Measurements from ENCODE around the gene RCAN2.
A peak's percentile ranks its signal among the peaks of the same experiment; 100 is the strongest.

Gene RCAN2

GRCh38 chr6:46491201-46491627, at the start of gene RCAN2:
TSS of gene RCAN2 (minus strand) at chr6:46491449.
- DNase-seq = peak; percentile 20

GRCh38 chr6:46539866-46540265, 48.6 kb upstream of the RCAN2 start:
- no peak for DNase-seq

- no peak for DNase-seq
These were observed 47.7 kb upstream of the RCAN2 start for GRCh38 chr6:46538800-46539480.

DNA sequence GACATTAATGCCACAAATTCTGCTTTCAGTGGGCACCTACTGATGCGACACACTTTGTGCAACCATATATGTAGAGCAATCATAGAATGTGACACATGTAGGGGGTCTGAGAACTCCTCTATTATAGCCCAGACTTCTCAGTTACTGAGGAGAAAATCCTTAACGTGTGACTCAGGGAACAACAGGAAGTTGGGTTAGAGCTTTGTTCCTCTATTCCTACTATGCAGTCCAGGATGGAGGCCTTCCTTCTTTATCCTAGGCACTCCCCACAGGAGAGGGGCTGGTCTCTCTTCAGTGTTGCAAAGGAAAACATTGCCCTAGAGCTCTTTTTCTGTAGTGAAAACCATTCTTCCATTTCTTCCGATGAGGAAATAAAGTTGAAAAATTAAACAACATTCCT, 39.6 kb upstream of the RCAN2 start:
- DNase-seq = no peak

DNA sequence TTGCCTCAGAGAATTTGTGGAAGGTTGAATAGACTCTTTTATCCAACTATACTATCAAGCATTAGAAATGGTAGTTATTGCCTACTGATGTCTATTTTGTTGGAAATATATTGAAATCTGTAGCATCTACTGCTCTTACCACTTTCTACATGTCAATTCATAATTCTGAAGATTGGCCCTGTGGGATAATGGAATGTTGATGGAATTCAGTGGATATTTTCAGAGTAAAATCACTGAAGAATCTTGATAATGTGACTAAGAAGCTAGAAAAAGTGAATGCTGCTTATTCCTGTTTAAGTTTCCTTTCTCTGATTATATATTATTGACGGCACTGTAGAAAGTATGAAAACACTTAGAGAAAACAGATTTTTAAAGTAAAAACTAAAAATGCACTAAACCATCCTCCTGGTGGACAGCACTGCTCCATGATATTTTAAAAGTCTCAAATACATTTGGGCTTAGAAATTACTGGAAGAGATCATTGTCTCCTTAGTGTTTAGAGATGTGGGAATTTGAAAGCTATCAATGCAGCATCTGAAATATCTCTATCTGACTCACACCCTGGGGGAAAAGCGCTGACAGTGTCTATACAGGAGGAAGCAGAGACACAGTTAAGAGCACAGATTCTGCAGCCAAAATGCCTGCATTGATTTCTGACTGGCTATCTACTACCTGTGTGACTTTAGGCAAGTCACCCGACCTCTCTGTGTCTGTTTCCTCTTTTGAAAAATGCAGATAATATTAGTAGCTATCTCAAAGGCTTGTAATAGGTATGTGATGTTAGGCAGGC, 37.9 kb upstream of the RCAN2 start:
- DNase-seq = no peak

- no peak for DNase-seq
These were observed 35.4 kb upstream of the RCAN2 start for GRCh38 chr6:46526607-46527006.

DNA sequence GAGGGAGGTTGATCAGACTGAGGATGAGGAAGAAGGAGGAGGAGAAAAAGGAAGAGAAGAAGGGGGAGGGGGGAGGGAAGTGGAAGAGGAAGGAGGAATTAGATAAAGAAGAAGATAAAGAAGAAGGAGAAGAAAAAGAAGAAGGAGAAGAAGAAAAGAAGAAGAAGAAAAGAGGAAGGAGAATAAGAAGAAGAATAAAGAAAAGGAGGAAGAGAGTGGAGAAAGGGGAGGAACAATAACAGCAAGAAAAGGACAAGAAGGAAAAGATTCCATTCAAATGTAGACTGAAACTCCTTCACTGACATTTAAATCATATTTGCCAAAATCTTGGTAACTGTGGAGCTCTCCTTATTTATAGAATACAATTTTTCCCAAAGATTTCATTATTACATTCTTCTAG, 34.3 kb upstream of the RCAN2 start:
- no peak for DNase-seq

GRCh38 chr6:46521464-46521971, 30.3 kb upstream of the RCAN2 start:
- no peak for DNase-seq

GRCh38 chr6:46517202-46517601, 26.0 kb upstream of the RCAN2 start:
- no peak for DNase-seq

- no peak for DNase-seq
These were observed 22.3 kb upstream of the RCAN2 start for GRCh38 chr6:46513533-46513932.

GRCh38 chr6:46511320-46511719, 20.1 kb upstream of the RCAN2 start:
- DNase-seq = no peak

GRCh38 chr6:46510651-46511050, 19.4 kb upstream of the RCAN2 start:
- DNase-seq = no peak

- DNase-seq = no peak
These were observed 18.8 kb upstream of the RCAN2 start for GRCh38 chr6:46509981-46510510.

DNA sequence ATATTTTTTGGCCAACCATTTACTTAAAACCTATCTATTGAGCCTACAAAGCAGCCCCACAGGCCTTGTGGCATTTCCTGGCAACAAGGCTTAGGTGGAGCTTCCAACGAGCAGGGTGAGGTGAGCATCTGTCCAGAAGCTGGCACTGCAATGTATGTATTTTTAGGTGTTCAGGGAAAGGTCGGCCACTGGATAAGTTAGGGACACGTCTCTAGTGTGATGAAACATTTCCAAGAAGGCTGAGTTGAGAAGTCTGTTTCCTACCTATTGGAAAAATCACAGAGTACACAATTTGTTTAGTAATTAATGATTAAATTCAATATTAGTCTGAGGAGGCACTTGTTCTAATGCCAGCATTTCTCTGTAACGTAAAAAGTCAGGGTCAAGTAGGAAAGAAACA, 17.8 kb upstream of the RCAN2 start:
- no peak for DNase-seq

DNA sequence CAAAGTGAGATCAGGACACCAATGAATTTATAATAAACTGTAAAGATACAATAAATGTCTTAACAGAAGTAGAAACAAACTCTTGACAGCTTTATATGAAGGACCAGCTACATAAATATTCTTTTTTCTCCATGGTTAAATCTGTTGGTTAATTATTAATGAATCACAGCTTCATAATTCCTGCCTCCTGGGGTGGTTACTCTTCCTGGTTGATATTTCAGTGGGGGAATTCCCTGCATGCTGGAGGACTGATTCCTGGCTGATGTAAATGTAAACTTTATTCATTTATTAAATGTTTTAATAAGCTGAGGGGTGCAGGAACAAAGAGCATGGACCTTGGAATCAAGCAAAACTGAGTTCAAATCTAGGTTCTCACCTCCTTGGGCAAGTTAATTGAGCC, 16.2 kb upstream of the RCAN2 start:
- no peak for DNase-seq

GRCh38 chr6:46505693-46506512, 14.7 kb upstream of the RCAN2 start:
- DNase-seq = no peak

DNA sequence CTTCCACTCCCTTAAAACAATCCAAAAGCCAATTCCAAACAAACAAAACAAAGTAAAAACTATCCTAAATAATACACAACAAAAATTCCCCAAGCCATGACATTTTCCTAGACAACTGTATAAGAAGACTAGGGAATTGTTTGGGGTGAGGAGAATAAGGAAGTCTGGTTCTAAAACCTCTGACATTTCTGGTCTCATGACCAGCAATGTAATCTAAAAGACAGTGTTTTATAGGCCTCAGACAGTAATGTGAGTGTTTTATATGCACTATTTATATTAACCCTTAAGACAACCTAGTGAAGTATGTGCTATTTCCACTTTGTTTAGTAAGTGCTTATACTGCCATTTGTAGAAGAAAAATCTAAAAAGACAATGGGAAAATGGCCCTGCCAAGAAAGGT, 13.0 kb upstream of the RCAN2 start:
- no peak for DNase-seq

DNA sequence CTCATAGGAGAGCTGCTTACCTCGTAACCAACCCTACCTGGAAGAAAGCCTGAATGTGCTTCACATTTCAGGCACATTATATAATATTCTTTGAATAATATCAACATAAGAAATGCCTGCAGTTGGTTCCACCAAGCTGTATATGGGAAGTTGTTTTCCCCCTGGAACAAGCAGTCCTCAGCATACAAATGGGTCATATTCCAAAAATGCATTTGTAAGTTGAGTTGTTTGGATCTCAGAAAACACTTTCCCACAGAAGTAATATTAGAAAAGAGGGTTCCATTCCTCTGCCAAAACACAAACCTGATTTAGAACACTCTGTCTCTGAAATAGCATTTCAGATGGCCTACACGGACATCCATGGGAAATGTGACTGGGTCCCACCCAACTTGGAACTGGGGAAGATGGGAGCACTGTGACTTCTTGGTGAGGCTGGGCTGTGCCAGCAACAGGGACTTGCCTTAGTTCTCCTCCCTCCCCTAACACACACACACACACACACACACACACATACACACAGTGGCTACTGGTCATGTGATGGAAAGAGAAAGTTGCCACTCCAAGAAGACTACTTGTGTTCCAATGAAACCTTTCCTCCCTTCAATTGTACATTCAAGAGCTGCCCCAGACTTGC, 11.4 kb upstream of the RCAN2 start:
- no peak for DNase-seq

DNA sequence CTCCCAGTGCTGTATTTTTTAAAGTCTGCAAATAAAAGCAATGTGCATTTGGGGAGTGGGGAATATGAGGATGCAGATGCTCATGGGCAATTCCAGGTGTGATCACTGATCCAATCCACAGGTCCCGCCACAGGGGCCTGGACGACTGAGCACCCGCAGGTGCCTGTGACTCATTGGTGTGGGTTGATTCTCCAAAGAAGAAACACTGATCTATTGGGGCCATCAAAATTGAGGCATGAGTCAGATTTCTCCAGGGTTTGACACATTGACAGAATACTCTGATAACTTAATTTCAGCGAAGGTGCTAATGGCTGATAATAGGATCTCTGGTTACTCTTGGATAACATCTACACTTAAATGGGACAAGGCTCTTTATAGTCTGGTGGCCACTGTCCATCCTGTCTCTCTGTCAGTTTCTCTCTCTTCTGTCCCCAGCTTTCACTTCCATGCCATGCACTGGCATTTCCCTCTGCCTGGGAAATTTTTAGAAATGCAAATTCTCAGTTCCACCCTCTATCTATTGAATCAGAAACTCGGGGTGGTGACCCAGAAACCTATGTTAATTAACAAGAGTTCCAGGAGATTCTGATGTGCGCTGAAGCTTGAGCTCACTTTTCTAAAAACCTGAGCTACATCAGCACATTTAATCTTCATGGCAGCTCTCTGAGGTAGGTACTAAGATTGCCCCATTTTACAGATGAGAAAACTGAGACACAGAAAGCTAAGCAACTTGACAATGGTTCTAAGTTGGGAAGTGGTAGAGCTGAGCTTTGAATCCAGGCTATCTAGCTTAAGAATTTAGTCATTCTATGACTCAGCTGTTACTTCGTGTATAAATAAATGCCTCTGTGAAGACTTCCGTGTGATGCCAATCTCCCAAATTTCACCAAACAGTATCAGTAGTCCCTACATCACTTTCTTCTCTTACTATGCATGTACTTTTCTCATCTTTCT, 10.2 kb upstream of the RCAN2 start:
- DNase-seq = no peak

GRCh38 chr6:46500382-46500781, 9.1 kb upstream of the RCAN2 start:
- no peak for DNase-seq
